Keratinocyte (primary cell): Measurements from ENCODE around the gene OTOP1. TPM values are rescaled to one million over a fixed set of nuclear protein-coding genes. Genes with fewer than 3 reads are reported as not detected.

Experiments used
- DNase-seq: peaks from one replicate; pipeline ENCODE4 v3.0.0-alpha.2; 2011; ENCODE audit warnings: low read depth, missing footprints, low spot score
- FAIRE-seq: peaks from 2 replicates; lab custom pipeline; 2011; peaks lifted over from hg19 to GRCh38; lab: Jason Lieb, UNC
- H2AFZ ChIP-seq: 2 replicates; pipeline ENCODE4 v1.6.0; 2012; ENCODE audit warnings: low read length, control low read depth, inconsistent platforms; ENCODE audit not compliant: control insufficient read depth
- H3K27ac ChIP-seq: 2 replicates; pipeline ENCODE4 v1.5.1; 2011; ENCODE audit warnings: low read length; ENCODE audit not compliant: control insufficient read depth, insufficient read depth
- H3K27me3 ChIP-seq: 3 replicates; pipeline ENCODE4 v1.6.0; 2011; ENCODE audit warnings: low read length; ENCODE audit not compliant: control insufficient read depth, insufficient read depth; ENCODE audit errors: extremely low read depth
- H3K36me3 ChIP-seq, 2 experiments: 2 replicates in 1 of 2; 3 replicates in 1 of 2; pipeline ENCODE4 v1.5.1; 2011; ENCODE audit warnings: low read length in 2 of 2, mild to moderate bottlenecking in 1 of 2; ENCODE audit not compliant: control insufficient read depth in 2 of 2, insufficient read depth in 2 of 2; ENCODE audit errors: extremely low read depth in 1 of 2
- H3K4me1 ChIP-seq: 3 replicates; pipeline ENCODE4 v1.5.1; 2011; ENCODE audit warnings: low read length; ENCODE audit not compliant: control insufficient read depth, insufficient read depth; ENCODE audit errors: extremely low read depth
- H3K4me2 ChIP-seq: 3 replicates; pipeline ENCODE4 v1.6.0; 2011; ENCODE audit warnings: low read depth, low read length; ENCODE audit not compliant: control insufficient read depth, insufficient read depth; ENCODE audit errors: extremely low read depth
- H3K4me3 ChIP-seq, 3 experiments: fragments of 200-600 bp in 1 of 3; sonication (generic) in 1 of 3; 2 replicates in 2 of 3; 3 replicates in 1 of 3; pipeline ENCODE4 v1.5.1; 2011 to 2016; ENCODE audit warnings: low read length in 3 of 3, mild to moderate bottlenecking in 3 of 3, control low read depth in 2 of 3, inconsistent platforms in 1 of 3, low read depth in 1 of 3, mixed read lengths in 1 of 3, mixed run types in 1 of 3, moderate library complexity in 1 of 3; ENCODE audit not compliant: control insufficient read depth in 2 of 3, insufficient read depth in 2 of 3; ENCODE audit errors: extremely low read depth in 1 of 3
- H3K79me2 ChIP-seq: 2 replicates; pipeline ENCODE4 v1.6.0; 2012; ENCODE audit warnings: low read length; ENCODE audit not compliant: control insufficient read depth, insufficient read depth
- H3K9ac ChIP-seq: 3 replicates; pipeline ENCODE4 v1.6.0; 2011; ENCODE audit warnings: low read length; ENCODE audit not compliant: control insufficient read depth, insufficient read depth; ENCODE audit errors: extremely low read depth
- H3K9me1 ChIP-seq: 3 replicates; pipeline ENCODE4 v1.6.0; 2011; ENCODE audit warnings: low read length; ENCODE audit not compliant: control insufficient read depth, insufficient read depth; ENCODE audit errors: extremely low read depth
- H3K9me3 ChIP-seq: 2 replicates; pipeline ENCODE4 v1.5.1; 2012; ENCODE audit warnings: low read depth, low read length; ENCODE audit not compliant: control insufficient read depth
- H4K20me1 ChIP-seq: 3 replicates; pipeline ENCODE4 v1.6.0; 2011; ENCODE audit warnings: low read length; ENCODE audit not compliant: control insufficient read depth, insufficient read depth; ENCODE audit errors: extremely low read depth
- EZH2 ChIP-seq: IDR thresholded peaks from one replicate; pipeline ENCODE4 v1.6.1; 2012; ENCODE audit warnings: inconsistent platforms, mild to moderate bottlenecking, low read length, moderate library complexity
- dilution Hi-C: fragments of 300-500 bp; cut with MboI; formaldehyde crosslinking; loops from one replicate; pipeline ENCODE4 v1.7.0; 2020; ENCODE audit warnings: low sequenced_read_pairs; ENCODE audit not compliant: extremely low pct_ligation_motif_present
- polyA plus RNA-seq, 5 experiments: library from polyadenylated mRNA; depleted of rRNA in 3 of 5; stranded (reverse) in 3 of 5; stranded (forward) in 1 of 5; unstranded in 1 of 5; fragments of >200 nt; gene quantifications; 1 replicate in 1 of 5; 2 replicates in 3 of 5; 3 replicates in 1 of 5; pipeline versions ENCODE4 v1.2.1 to v1.2.3, GENCODE V29; 2011 to 2012; ENCODE audit warnings: missing spikeins in 2 of 5, low read depth in 1 of 5, low replicate concordance in 1 of 5
- TF ChIP-seq, protein P1 (sequence below), 3 experiments: IDR thresholded peaks in 1 of 3; conservative IDR thresholded peaks in 1 of 3; optimal IDR thresholded peaks in 1 of 3; 2 replicates in 2 of 3; 3 replicates in 1 of 3; pipeline versions ENCODE3 to v1.5.1; 2011; ENCODE audit warnings: low read length in 3 of 3, mild to moderate bottlenecking in 3 of 3, moderate library complexity in 2 of 3, control low read depth in 1 of 3, inconsistent platforms in 1 of 3; ENCODE audit not compliant: insufficient read depth in 2 of 3; ENCODE audit errors: extremely low read depth in 1 of 3

OTOP1 gene
- polyA plus RNA-seq, 1 donor (not counting 4 experiments of a cell fraction or from before 2014, with no cell fraction given) = not detected

DNA sequence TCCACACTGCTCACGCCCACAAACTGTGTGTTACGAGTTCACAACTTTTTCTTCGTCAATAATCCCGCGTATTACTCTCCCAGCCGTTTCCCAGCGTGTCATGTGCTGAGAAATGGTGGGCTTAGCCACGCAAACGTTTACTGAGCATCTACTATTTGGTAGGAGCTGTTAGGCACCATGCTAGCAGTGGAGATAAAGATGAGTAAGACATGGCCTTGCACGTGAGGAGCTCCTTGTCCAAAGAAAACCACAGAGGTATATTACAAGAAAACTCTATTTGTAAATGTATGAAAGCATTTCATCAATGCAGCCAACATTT, 22.1 kb upstream of the OTOP1 start:
- Histone ChIP-seq H3K36me3 (peaks cover 6 to 11% of the 10 kb centered on the region in 2 experiments), H4K20me1 (no peaks in the 10 kb centered on the region), H3K9me1 (no peaks in the 10 kb centered on the region), H3K4me3 (peak overlapping the region; percentile 78 to 95 (median 93)), H3K9me3 (no peaks in the 10 kb centered on the region), H3K27me3 (no peaks in the 10 kb centered on the region), H3K9ac (peak overlapping the region; percentile 96), H3K27ac (peak overlapping the region; percentile 91), H3K4me2 (peak overlapping the region; percentile 98), H2AFZ (peak overlapping the region; percentile 82), H3K79me2 (peaks cover 11% of the 10 kb centered on the region), H3K4me1 (peaks cover 11% of the 10 kb centered on the region)
- TF ChIP-seq, protein P1, sequence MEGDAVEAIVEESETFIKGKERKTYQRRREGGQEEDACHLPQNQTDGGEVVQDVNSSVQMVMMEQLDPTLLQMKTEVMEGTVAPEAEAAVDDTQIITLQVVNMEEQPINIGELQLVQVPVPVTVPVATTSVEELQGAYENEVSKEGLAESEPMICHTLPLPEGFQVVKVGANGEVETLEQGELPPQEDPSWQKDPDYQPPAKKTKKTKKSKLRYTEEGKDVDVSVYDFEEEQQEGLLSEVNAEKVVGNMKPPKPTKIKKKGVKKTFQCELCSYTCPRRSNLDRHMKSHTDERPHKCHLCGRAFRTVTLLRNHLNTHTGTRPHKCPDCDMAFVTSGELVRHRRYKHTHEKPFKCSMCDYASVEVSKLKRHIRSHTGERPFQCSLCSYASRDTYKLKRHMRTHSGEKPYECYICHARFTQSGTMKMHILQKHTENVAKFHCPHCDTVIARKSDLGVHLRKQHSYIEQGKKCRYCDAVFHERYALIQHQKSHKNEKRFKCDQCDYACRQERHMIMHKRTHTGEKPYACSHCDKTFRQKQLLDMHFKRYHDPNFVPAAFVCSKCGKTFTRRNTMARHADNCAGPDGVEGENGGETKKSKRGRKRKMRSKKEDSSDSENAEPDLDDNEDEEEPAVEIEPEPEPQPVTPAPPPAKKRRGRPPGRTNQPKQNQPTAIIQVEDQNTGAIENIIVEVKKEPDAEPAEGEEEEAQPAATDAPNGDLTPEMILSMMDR (optimal IDR thresholded peaks at IDR 0.05 in 1 of 3, IDR thresholded peaks at IDR 0.05 in 1 of 3, conservative IDR thresholded peaks at IDR 0.05 in 1 of 3; ENCODE audit: extremely low read depth in 1 of 3, insufficient read depth in 2 of 3, low read length in 3 of 3) = no peak
- no peak for TF ChIP-seq EZH2
- FAIRE-seq (no peak), DNase-seq (no peak)
- dilution Hi-C loops = no loop called here

DNA sequence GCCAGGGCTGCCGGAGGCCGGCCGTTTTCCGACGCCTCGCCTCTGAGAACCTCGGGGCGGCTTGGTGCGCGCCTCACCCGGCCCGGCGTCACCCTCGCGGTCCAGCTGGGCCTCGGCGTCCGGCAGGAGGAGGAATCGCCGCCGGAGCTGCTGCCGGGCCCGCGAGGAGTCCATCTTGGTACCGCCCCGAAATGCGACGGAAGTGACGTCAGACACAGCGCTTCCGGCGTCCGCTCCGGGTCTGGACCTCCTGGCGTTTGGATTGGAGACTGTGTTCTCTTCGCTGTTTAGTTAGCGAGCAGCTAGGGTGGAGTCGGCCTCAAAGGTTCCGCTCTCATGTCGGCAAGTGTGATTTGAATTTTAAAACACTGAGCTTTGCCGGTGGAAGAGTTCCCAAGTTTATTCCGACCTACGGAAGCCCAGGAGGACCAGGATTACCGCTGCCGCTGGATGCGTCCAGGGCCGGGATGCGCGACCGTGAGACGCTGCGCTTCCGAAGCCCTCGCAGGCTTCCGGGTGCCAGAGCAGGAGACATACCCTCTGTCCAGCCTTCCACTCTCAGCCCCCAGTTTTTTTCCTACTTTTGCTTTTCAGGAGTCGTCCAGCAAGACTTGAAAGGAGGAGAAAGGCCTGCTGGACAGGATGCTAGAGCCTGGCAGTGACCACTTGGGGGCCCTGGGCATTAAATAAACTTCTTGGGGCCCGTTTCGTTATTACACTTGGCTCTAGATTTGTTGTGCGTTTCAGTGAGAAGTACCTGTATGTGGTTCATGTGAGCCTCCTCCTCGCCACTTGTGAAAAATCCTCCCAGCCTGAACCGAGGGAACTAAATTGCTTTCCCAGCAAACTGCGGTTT, 21.5 kb upstream of the OTOP1 start, which contains the start of gene TMEM128:
TSS of gene TMEM128 (minus strand) at position 195 of the 856 bp plus-strand sequence. CDS start at position 174, 21 bp downstream.
- TF ChIP-seq EZH2 = no peak
- TF ChIP-seq, protein P1 (optimal IDR thresholded peaks at IDR 0.05 in 1 of 3, IDR thresholded peaks at IDR 0.05 in 1 of 3, conservative IDR thresholded peaks at IDR 0.05 in 1 of 3; ENCODE audit: extremely low read depth in 1 of 3, insufficient read depth in 2 of 3, low read length in 3 of 3) = peak in 1 of 3 experiments; percentile 8
- Histone ChIP-seq H3K4me2 (peak within 1 kb of the TSS; percentile 98), H3K27ac (peak within 1 kb of the TSS; percentile 91), H2AFZ (peak within 1 kb of the TSS; percentile 82), H3K27me3 (no peaks in the 10 kb centered on the region), H3K9me3 (no peaks in the 10 kb centered on the region), H4K20me1 (no peaks in the 10 kb centered on the region), H3K9me1 (no peaks in the 10 kb centered on the region), H3K4me3 (peak within 1 kb of the TSS; percentile 78 to 95 (median 93)), H3K36me3 (peaks cover 11% of the 10 kb centered on the region in 2 experiments), H3K4me1 (peaks cover 11% of the 10 kb centered on the region), H3K9ac (peak within 1 kb of the TSS; percentile 96), H3K79me2 (peaks cover 11% of the 10 kb centered on the region)
- FAIRE-seq (peak; percentile 49), DNase-seq (no peak)
- dilution Hi-C loops = no loop called here
